ENCODE results near the gene EI24. TPM values are rescaled to one million over a fixed set of nuclear protein-coding genes. Genes with fewer than 3 reads are reported as not detected.

The EI24 gene
- total and polyA plus RNA-seq, 9 of the 15 experiments (the other 6 are each of a cell fraction or from before 2014, with no cell fraction given), result 50.4 to 260 (median 168) TPM

DNA sequence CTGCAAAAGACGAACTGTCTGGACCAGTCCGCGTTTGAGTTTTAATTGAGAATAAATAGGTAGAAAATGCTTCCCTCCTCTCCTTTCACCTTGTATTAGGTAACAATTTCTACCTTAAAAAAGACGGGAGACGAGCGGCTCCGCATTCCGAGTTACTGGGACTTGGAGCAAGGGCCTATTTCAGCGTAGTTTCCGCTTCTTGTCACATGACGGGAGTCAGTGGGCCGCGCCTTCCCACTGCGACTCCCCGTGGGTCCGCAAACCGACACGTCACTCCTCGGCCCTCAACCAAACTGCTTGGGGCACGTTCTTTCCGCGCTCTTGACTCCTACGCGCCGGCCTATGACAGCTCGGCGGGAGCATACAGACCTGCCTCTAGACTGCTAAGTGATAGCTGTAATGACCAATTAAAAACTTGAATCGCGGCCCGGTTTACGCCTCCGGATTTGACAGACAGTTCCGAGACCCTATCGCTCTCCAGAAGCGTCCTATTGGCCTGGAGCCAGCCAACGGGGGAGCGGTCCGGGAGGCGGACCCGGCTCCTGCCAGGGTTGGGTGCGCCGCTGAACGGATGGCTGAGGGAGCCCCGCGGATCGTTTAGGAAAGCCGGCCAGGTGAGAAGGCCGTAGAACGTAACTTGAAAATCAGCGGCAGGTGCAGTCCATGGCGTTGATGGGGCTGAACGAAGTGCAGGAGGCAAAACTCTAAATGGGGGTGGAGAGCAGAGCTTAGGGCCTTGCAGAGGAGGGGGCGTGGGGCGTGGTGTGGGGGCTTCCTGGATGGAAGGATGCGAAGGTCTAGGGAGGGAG lies 23.2 kb downstream of the EI24 start, which contains the start of gene STT3A (continued):
- TF ChIP-seq, protein P1, sequence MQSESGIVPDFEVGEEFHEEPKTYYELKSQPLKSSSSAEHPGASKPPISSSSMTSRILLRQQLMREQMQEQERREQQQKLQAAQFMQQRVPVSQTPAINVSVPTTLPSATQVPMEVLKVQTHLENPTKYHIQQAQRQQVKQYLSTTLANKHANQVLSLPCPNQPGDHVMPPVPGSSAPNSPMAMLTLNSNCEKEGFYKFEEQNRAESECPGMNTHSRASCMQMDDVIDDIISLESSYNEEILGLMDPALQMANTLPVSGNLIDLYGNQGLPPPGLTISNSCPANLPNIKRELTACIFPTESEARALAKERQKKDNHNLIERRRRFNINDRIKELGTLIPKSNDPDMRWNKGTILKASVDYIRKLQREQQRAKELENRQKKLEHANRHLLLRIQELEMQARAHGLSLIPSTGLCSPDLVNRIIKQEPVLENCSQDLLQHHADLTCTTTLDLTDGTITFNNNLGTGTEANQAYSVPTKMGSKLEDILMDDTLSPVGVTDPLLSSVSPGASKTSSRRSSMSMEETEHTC (IDR thresholded peaks at IDR 0.05), result peak; percentile 84; the same call in 1 of the 2 replicates
- TF ChIP-seq ZNF212 (CRISPR knock-in tag; IDR thresholded peaks at IDR 0.05) (no peak), TOE1 (IDR thresholded peaks at IDR 0.05; ENCODE audit: borderline replicate concordance) (peak; percentile 95), TOE1 (CRISPR knock-in tag; IDR thresholded peaks at IDR 0.05; ENCODE audit: borderline replicate concordance, low read depth) (no peak), RFX1 (IDR thresholded peaks at IDR 0.05) (no peak), XRCC3 (IDR thresholded peaks at IDR 0.05) (no peak), ETV1 (tag; conservative IDR thresholded peaks at IDR 0.05; ENCODE audit: low read depth) (peak; percentile 86), CEBPG (CRISPR knock-in tag; IDR thresholded peaks at IDR 0.05) (no peak), CEBPG (tag; conservative IDR thresholded peaks at IDR 0.05 in 1 of 2, IDR thresholded peaks at IDR 0.05 in 1 of 2) (no peak), RHOXF2B (CRISPR knock-in tag; conservative IDR thresholded peaks at IDR 0.05) (no peak), NFIX (CRISPR knock-in tag; IDR thresholded peaks at IDR 0.05; ENCODE audit: low read depth) (peak; percentile 69), ZNF23 (CRISPR knock-in tag; IDR thresholded peaks at IDR 0.05) (no peak), CBX2 (IDR thresholded peaks at IDR 0.05; ENCODE audit: insufficient read depth, low read length, poor library complexity, severe bottlenecking) (no peak), PTTG1 (tag; IDR thresholded peaks at IDR 0.05; ENCODE audit: low read depth) (no peak), RFX7 (CRISPR knock-in tag; IDR thresholded peaks at IDR 0.05) (no peak), ATF1 (CRISPR knock-in tag; IDR thresholded peaks at IDR 0.05) (no peak), ATF1 (tag; IDR thresholded peaks at IDR 0.05) (peak; percentile 98), ILK (tag; IDR thresholded peaks at IDR 0.05; ENCODE audit: borderline replicate concordance, low read depth) (no peak), MYBL2 (IDR thresholded peaks at IDR 0.05; ENCODE audit: low read depth) (no peak), MYBL2 (CRISPR knock-in tag; IDR thresholded peaks at IDR 0.05; ENCODE audit: borderline replicate concordance) (no peak)
- TF ChIP-seq, protein P2, sequence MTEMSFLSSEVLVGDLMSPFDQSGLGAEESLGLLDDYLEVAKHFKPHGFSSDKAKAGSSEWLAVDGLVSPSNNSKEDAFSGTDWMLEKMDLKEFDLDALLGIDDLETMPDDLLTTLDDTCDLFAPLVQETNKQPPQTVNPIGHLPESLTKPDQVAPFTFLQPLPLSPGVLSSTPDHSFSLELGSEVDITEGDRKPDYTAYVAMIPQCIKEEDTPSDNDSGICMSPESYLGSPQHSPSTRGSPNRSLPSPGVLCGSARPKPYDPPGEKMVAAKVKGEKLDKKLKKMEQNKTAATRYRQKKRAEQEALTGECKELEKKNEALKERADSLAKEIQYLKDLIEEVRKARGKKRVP (CRISPR knock-in tag; IDR thresholded peaks at IDR 0.05), result 0 out of 2 replicates have a peak, but pooled peaks have one; percentile 9
- TF ChIP-seq, protein P3, sequence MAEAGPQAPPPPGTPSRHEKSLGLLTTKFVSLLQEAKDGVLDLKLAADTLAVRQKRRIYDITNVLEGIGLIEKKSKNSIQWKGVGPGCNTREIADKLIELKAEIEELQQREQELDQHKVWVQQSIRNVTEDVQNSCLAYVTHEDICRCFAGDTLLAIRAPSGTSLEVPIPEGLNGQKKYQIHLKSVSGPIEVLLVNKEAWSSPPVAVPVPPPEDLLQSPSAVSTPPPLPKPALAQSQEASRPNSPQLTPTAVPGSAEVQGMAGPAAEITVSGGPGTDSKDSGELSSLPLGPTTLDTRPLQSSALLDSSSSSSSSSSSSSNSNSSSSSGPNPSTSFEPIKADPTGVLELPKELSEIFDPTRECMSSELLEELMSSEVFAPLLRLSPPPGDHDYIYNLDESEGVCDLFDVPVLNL (CRISPR knock-in tag; IDR thresholded peaks at IDR 0.05; ENCODE audit: low read depth), result peak; percentile 55; the same call in 1 of the 2 replicates
- TF ChIP-seq, protein P4, sequence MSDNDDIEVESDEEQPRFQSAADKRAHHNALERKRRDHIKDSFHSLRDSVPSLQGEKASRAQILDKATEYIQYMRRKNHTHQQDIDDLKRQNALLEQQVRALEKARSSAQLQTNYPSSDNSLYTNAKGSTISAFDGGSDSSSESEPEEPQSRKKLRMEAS (CRISPR knock-in tag; IDR thresholded peaks at IDR 0.05), result peak; percentile 79
- TF ChIP-seq, protein P5, sequence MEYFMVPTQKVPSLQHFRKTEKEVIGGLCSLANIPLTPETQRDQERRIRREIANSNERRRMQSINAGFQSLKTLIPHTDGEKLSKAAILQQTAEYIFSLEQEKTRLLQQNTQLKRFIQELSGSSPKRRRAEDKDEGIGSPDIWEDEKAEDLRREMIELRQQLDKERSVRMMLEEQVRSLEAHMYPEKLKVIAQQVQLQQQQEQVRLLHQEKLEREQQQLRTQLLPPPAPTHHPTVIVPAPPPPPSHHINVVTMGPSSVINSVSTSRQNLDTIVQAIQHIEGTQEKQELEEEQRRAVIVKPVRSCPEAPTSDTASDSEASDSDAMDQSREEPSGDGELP (CRISPR knock-in tag; IDR thresholded peaks at IDR 0.05; ENCODE audit: borderline replicate concordance), result peak; percentile 44; the same call in 1 of the 2 replicates
